Measurements from ENCODE around the gene LMNTD1.

Gene LMNTD1

DNA sequence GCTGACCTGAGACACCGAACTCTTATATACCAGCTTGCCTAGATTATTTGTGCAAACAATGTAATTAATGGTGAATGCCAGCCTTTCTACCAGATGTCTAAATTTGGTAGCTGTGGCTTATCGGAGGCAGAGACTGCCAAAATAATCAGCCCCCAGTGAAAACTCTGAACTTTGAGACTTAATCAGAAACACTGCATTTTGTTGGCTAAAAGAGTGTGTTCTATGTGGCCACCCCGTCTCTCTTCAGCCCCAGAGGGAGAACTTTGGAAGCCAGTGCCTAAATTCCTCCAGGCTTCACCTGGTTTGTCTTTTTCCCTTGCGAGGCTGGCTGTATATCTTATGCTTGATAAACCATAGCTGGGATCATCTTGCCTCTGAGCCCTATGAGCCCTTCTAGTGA is 90.1 kb downstream of the LMNTD1 start:
- CTCF ChIA-PET, result interaction anchor here (0.9 kb wide), 1 partner anchor 27 kb away, joined by 3 read pairs; no protein-coding TSS in a partner anchor

DNA sequence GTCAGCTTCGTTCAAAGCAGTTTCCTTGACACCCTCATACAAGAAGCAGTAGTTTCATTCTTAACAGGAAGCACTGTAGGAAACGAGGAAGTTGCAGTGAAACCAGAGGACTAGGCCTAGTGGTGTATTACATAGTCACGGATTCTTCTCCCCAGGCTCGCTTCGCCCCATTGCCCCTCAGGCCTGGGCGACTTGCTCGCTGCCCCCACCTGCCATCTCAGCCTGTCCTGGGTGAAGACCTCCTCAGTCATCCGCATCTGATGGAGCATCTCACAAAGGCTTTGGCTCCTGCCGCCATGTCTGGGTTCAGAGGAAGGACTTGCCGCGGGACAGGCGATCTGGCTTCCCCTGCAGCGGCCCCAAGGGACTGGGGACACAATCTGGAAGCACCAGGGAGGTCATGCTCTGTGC is 93.5 kb downstream of the LMNTD1 start:
- no peak for TF ChIP-seq ZNF768 (tag by site-specific recombination; IDR thresholded peaks at IDR 0.05)
- no peak for TF ChIP-seq ZNF776 (tag by site-specific recombination; IDR thresholded peaks at IDR 0.05; ENCODE audit: borderline replicate concordance)
- TF ChIP-seq, protein P1, sequence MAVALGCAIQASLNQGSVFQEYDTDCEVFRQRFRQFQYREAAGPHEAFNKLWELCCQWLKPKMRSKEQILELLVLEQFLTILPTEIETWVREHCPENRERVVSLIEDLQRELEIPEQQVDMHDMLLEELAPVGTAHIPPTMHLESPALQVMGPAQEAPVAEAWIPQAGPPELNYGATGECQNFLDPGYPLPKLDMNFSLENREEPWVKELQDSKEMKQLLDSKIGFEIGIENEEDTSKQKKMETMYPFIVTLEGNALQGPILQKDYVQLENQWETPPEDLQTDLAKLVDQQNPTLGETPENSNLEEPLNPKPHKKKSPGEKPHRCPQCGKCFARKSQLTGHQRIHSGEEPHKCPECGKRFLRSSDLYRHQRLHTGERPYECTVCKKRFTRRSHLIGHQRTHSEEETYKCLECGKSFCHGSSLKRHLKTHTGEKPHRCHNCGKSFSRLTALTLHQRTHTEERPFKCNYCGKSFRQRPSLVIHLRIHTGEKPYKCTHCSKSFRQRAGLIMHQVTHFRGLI (tag by site-specific recombination; IDR thresholded peaks at IDR 0.05), result no peak
- no peak for TF ChIP-seq ZNF133 (tag by site-specific recombination; IDR thresholded peaks at IDR 0.05)
- no peak for TF ChIP-seq BCL11B (tag by site-specific recombination; IDR thresholded peaks at IDR 0.05; ENCODE audit: low read depth)
- no peak for TF ChIP-seq ZNF692 (tag by site-specific recombination; IDR thresholded peaks at IDR 0.05)
- no peak for TF ChIP-seq ZNF335 (tag by site-specific recombination; conservative IDR thresholded peaks at IDR 0.05)
- TF ChIP-seq ZIC2 (tag by site-specific recombination; IDR thresholded peaks at IDR 0.05), result no peak
- TF ChIP-seq ZNF24 (tag by site-specific recombination; IDR thresholded peaks at IDR 0.05), result no peak
- TF ChIP-seq, protein P2, sequence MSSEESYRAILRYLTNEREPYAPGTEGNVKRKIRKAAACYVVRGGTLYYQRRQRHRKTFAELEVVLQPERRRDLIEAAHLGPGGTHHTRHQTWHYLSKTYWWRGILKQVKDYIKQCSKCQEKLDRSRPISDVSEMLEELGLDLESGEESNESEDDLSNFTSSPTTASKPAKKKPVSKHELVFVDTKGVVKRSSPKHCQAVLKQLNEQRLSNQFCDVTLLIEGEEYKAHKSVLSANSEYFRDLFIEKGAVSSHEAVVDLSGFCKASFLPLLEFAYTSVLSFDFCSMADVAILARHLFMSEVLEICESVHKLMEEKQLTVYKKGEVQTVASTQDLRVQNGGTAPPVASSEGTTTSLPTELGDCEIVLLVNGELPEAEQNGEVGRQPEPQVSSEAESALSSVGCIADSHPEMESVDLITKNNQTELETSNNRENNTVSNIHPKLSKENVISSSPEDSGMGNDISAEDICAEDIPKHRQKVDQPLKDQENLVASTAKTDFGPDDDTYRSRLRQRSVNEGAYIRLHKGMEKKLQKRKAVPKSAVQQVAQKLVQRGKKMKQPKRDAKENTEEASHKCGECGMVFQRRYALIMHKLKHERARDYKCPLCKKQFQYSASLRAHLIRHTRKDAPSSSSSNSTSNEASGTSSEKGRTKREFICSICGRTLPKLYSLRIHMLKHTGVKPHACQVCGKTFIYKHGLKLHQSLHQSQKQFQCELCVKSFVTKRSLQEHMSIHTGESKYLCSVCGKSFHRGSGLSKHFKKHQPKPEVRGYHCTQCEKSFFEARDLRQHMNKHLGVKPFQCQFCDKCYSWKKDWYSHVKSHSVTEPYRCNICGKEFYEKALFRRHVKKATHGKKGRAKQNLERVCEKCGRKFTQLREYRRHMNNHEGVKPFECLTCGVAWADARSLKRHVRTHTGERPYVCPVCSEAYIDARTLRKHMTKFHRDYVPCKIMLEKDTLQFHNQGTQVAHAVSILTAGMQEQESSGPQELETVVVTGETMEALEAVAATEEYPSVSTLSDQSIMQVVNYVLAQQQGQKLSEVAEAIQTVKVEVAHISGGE (tag by site-specific recombination; conservative IDR thresholded peaks at IDR 0.05; ENCODE audit: low read depth), result no peak
- no peak for TF ChIP-seq ZNF621 (tag by site-specific recombination; IDR thresholded peaks at IDR 0.05)
- TF ChIP-seq ZNF561 (tag by site-specific recombination; IDR thresholded peaks at IDR 0.05; ENCODE audit: borderline replicate concordance), result no peak
- no peak for TF ChIP-seq HOXD13 (CRISPR knock-in tag; IDR thresholded peaks at IDR 0.05; ENCODE audit: borderline replicate concordance)
- Histone ChIP-seq H3K36me3 (ENCODE audit: control insufficient read depth in 2 of 2, insufficient read depth in 1 of 2, low read length in 2 of 2) (no peaks in the 10 kb centered on the region), H3K27ac (ENCODE audit: extremely low read depth, low read depth, low read length) (no peak overlapping the region), H3K9me3 (ENCODE audit: control insufficient read depth, insufficient read depth, low read depth, low read length) (no peaks in the 10 kb centered on the region; the same call in 1 of the 2 replicates), H3K4me3 (ENCODE audit: low read depth, low read length) (no peak overlapping the region), H3K4me1 (ENCODE audit: control insufficient read depth, insufficient read depth, low read length) (0 out of 2 replicates have a peak, but pooled peaks cover 6% of the 10 kb centered on the region)
- ChIA-PET CTCF (no interaction called here), POLR2A (no interaction called here)

More for the DNA sequence above, 90.1 kb downstream of the LMNTD1 start:
- H3K27ac ChIP-seq (ENCODE audit: extremely low read depth, low read depth, low read length), result no peak overlapping the region
- H3K4me1 ChIP-seq (ENCODE audit: control insufficient read depth, insufficient read depth, low read length), result 0 out of 2 replicates have a peak, but pooled peaks cover under 1% of the 10 kb centered on the region
- H3K36me3 ChIP-seq (ENCODE audit: control insufficient read depth in 2 of 2, insufficient read depth in 1 of 2, low read length in 2 of 2), result no peaks in the 10 kb centered on the region
- POLR2A ChIA-PET, result no interaction called here
- TF ChIP-seq, protein P3, sequence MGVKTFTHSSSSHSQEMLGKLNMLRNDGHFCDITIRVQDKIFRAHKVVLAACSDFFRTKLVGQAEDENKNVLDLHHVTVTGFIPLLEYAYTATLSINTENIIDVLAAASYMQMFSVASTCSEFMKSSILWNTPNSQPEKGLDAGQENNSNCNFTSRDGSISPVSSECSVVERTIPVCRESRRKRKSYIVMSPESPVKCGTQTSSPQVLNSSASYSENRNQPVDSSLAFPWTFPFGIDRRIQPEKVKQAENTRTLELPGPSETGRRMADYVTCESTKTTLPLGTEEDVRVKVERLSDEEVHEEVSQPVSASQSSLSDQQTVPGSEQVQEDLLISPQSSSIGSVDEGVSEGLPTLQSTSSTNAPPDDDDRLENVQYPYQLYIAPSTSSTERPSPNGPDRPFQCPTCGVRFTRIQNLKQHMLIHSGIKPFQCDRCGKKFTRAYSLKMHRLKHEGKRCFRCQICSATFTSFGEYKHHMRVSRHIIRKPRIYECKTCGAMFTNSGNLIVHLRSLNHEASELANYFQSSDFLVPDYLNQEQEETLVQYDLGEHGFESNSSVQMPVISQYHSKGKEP (tag by site-specific recombination; IDR thresholded peaks at IDR 0.05), result no peak
- TF ChIP-seq ZNF629 (tag by site-specific recombination; IDR thresholded peaks at IDR 0.05) (no peak), ZNF561 (tag by site-specific recombination; IDR thresholded peaks at IDR 0.05; ENCODE audit: borderline replicate concordance) (no peak), ZNF571 (tag by site-specific recombination; IDR thresholded peaks at IDR 0.05) (no peak), ZNF837 (tag by site-specific recombination; IDR thresholded peaks at IDR 0.05) (no peak), TSHZ1 (tag by site-specific recombination; IDR thresholded peaks at IDR 0.05; ENCODE audit: borderline replicate concordance) (no peak), ZIC2 (tag by site-specific recombination; IDR thresholded peaks at IDR 0.05) (no peak), ZNF426 (tag by site-specific recombination; IDR thresholded peaks at IDR 0.05) (no peak), SALL2 (tag by site-specific recombination; IDR thresholded peaks at IDR 0.05; ENCODE audit: borderline replicate concordance) (no peak), ZNF174 (tag by site-specific recombination; IDR thresholded peaks at IDR 0.05) (no peak), ZBTB21 (tag by site-specific recombination; IDR thresholded peaks at IDR 0.05) (no peak)
- H3K4me3 ChIP-seq (ENCODE audit: low read depth, low read length), result no peak overlapping the region
- no peaks in the 10 kb centered on the region for H3K9me3 ChIP-seq (ENCODE audit: control insufficient read depth, insufficient read depth, low read depth, low read length)
